ENCODE results near the gene CRYBG1.
A peak's percentile ranks its signal among the peaks of the same experiment; 100 is the strongest.
"Not testable (repeated sequence)": the region's sequence is repeated elsewhere in the genome, so short reads cannot be mapped to it uniquely, and the experiment has no call there.

CRYBG1 gene

GRCh38 chr6:106560996-106561685, 200.6 kb downstream of the CRYBG1 start:
- no peak for DNase-seq

DNA sequence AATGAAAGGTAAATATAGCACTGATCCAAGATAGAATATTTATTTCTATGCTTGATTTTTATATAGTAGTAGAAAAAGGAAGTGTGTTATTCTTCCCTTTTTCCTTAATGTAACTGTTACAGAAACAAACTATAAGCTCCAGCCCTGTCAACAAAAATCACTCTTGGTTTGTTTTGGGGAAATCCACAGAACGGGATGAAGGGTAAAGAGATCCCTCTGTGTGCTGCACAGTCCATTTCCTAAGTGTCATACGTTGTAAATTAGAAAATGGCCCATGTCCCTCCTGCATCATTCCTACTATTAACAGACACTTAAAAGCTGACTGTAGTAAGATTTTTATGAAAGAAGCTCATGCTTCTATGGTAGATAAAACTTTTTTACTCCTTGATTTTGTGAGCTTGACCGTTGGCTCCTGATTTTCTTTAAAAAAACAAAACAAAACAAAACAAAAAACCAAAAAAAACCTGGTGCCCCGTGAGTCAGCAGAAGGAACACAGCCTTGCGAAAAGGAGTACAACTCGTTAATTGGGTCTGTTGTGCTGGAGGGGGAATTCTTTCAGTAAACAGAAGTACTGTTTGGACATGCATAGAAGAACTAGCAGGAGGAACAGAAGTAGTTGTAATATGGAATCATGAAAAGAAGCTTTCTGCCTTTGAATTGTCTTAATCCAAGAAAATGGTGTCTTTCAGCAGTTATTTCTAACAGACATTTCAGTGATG, 201.3 kb downstream of the CRYBG1 start:
- DNase-seq = no peak

GRCh38 chr6:106563614-106564013, 203.1 kb downstream of the CRYBG1 start:
- DNase-seq = no peak

- no peak for DNase-seq
These were observed 204.0 kb downstream of the CRYBG1 start for GRCh38 chr6:106564476-106564875.

DNA sequence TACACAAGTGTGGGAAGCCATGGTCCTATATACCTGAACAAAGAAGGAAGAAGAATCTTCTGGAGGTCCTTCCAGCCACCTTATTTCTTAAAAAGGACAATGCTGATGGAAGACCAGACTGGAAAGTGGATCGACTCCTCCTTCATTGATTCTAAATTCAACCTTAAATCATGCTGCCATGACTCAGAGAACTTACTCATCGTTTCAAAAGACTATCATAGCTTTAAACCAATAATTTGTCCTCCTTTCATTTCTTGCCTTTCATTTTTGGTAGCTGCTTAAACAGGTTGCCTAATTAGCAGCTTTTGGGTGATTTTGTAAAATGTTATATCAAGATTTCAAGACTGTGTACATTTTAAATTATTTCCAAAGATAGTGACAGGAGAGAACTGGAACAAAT, 208.0 kb downstream of the CRYBG1 start:
- no peak for DNase-seq

DNA sequence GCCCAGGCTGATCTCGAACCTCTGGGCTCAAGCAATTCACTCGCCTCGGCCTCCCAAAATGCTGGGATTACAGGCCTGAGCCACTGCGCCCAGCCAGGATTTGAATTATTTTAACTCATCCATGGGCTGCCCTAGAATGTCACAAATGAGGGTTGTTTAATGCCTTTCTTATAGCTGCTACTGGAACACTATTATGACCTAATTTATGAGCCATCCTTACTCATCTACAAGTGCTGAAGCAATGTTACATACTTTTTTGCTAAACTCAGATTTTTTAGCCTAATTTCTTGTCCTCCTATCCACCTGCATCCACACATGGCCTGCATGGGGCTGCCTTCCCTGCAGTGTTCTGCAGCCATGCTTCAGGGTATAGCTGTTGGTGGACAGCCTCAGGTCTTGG, 208.9 kb downstream of the CRYBG1 start:
- no peak for DNase-seq

- DNase-seq = no peak
These were observed 211.9 kb downstream of the CRYBG1 start for GRCh38 chr6:106572436-106572835.

DNA sequence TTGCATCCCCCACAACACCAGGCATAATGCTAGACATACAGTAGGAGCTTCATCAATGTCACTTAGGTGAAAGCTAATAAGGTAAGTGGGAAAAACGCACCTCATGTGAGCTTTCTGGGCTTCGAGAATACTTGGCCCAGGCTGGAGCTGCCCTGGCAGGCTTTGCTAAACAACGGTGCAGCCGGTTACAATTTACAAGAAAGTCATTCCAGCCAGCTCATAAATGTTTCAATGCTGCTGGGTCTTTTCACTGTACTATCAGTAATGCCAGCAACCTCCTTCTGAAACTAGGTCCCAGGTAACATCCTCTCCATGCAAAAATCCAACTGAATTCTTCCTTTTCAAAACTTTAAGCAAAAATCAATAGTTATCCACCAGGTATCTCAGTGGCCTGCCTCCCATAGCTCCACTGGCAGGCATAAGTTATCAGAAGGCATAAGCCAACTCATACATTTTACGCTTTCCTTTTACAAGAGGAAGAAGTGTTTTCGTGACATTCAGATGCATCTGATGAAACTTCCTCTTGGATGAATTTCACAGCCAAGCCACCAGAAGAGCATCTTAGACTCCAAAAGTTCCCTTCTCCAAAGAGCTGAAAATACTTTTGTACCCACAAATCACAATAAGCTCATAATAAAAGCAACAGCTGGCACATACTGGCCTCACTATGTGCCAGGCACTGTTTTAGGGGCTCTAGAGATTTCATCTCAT, 212.5 kb downstream of the CRYBG1 start:
- no peak for DNase-seq

DNA sequence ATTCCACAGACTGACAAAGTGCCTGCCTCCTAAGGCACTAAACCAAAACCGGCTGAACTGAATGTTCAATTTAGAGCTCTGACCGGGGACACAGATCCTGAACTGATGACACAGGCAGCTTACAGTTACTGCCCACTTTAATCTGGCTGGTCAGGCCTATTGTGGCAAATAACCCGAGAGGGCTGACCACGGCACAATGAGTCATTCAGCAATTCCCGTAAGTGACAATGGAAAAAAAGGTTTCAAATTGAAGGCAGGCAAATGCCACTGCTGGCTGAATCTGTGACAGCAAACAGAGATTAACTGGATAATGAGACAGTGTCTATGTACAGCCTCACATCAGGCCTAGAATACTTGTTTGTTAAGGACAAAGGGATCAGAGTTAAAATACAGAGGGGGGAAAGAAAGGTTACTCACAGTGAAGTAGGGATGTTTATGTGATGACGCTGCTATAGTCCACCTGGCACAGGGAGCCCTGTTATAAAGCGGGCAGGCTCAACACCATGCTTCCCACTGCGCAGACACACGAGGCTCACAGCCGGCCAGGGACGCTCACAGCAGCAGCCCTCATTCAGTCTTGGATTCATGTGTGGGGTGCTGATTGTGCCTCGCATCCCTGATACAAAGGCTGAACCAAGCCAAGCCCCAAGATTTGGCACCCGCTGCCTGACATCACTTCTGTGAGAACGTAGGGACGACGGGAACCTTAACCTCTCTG, 214.4 kb downstream of the CRYBG1 start:
- DNase-seq = no peak

- DNase-seq = no peak
These were observed 218.8 kb downstream of the CRYBG1 start for GRCh38 chr6:106579281-106579680.

GRCh38 chr6:106581468-106581867, 221.0 kb downstream of the CRYBG1 start:
- no peak for DNase-seq

- DNase-seq = no peak
These were observed 226.4 kb downstream of the CRYBG1 start for GRCh38 chr6:106586815-106587415.

DNA sequence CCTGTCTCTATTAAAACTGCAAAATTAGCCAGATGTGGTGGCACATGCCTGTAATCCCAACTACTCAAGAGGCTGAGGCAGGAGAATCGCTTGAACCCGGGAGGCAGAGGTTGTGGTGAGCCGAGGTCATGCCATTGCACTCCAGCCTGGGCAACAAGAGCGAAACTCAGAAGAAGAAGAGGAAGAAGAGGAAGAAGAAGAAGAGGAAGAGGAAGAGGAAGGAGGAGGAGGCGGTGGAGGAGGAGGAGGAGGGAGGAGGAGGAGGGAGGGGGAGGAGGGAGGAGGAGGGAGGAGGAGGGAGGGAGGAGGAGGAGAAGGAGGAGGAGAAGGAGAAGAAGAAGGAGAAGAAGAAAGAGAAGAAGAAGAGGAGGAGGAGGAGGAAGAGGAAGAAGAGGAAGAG, 228.4 kb downstream of the CRYBG1 start:
- not testable (repeated sequence) for DNase-seq

DNA sequence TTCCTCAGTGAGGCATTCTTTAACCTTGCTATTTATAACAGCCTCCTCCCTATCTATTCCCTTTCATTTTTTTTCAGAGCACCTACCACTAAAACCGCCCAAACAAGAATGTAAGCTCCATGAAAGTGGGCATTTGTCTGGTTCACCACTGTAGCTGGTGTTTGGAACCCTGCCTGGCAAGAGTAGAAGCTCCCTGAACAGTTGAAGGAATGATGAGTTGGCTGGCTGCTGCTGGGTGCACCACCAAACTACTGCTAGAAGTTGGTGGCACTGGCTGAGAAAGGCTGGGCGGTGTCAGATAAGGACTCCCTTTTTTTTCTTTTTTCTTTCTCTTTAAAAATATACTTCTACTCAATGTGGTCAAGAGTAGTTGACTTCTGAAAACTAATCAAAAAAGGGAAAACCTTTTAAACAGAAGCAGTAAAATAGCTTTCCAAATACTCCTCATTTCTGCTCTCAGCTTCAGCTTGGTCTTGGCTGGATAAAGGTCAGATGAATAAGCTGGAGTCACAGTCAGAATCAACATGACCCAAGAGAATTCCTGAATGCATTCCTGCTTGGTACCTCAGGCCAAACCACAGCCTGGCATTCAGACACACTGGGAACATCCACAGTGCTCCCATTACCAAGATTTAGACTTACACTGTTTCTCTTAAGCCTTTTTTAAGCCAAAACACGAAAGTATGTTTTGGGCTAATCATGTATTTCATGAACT, 230.8 kb downstream of the CRYBG1 start:
- no peak for DNase-seq

DNA sequence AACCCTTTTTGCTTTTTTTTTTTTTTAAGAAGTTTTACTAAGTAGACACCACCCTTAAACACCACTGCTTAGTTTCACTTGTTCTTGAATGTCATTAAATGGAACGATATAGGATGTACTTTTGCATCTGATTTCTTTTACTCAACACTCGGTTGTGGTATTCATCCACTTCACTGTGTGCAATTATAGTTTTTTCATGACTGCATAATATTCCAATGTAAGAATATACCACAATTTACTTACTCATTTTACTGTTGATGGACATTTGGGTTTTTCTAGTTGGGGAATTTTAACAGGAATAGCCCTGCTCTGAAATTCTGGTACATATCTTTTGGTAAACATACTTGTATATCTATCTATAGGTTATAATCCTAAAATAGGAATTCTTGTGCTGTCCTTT, 238.9 kb downstream of the CRYBG1 start:
- DNase-seq = no peak

GRCh38 chr6:106600329-106600728, 239.8 kb downstream of the CRYBG1 start:
- no peak for DNase-seq

- DNase-seq = peak; percentile 55
These were observed 247.7 kb downstream of the CRYBG1 start for GRCh38 chr6:106608080-106608668.

- peak; percentile 29 for DNase-seq
These were observed 249.2 kb downstream of the CRYBG1 start for GRCh38 chr6:106609699-106610098.

GRCh38 chr6:106611030-106611429, 250.5 kb downstream of the CRYBG1 start:
- DNase-seq = no peak

DNA sequence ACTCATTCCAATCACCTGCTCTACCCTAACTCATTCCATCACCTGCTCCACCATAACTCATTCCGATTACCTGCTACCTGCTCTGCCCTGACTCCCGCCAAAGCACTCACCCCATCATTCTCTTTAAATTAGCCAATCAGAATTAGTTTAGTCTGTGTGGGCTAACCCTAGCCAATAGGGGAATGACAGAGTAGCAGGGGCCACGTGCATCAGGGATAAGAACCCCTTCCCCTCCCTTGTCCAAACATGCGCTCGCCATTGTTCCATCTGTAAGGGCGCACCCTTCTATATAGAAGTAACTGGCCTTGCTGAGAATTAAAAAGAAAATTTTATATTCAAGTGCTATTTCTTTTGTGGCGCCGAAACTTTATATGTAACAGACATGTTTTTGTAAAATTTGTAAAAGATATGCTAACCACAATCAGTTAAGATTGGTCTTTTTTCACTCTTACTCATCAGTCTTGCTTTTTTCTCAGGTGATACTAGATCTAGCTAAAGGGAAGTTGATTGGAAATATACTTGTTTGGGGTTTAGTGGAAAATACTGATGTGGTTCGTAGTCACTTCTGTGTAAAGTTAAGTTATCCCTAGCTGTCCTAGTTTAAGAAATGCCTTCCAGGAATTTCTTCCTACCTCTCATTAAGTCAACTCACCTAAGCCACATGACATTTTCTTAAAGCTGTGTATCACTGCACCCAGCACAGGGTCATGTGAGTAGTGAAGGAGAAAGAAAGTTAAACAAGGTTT, 252.3 kb downstream of the CRYBG1 start:
- no peak for DNase-seq

GRCh38 chr6:106613590-106613989, 253.1 kb downstream of the CRYBG1 start:
- DNase-seq = no peak
